ENCODE data around the gene ANKRD40CL.
A peak's percentile ranks its signal among the peaks of the same experiment; 100 is the strongest.

DNA sequence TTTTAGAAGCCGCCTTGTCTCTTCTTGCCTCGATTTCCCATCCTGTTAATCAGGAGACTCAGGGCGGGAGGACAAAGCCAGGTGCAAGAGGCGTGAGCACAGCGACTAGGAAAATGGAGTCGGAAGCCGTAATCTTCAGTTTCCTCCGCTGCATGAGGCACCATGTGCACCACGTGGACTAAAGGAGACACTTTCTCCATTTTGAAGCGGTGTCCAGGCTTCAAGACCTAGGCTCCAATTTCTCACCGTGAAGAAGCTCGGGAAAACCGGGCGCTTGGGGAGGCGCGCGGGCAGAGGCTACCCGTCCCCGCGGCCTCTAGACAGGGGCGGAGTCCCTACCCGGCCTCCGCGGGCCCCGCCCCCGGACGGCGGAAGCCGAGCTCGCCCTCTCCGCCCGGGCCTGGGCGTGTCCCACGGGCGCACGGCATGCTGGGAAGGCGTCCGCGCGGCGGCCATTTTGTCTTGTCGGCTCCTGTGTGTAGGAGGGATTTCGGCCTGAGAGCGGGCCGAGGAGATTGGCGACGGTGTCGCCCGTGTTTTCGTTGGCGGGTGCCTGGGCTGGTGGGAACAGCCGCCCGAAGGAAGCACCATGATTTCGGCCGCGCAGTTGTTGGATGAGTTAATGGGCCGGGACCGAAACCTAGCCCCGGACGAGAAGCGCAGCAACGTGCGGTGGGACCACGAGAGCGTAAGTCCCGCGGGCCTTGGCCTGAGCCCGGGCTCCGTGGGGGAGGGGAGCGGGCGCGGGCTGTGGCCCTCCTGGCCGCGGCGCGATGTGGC, 48.0 kb downstream of the ANKRD40CL start, which contains the start of gene LUC7L3:
- peak in 1 of 2 donors; percentile 79 for TF ChIP-seq POLR2A (IDR thresholded peaks at IDR 0.05)
- peak; percentile 70 to 96 for TF ChIP-seq POLR2AphosphoS5 (IDR thresholded peaks at IDR 0.05; ENCODE audit: insufficient read depth in 1 of 2, low read depth in 1 of 2)
- TF ChIP-seq, protein P1, sequence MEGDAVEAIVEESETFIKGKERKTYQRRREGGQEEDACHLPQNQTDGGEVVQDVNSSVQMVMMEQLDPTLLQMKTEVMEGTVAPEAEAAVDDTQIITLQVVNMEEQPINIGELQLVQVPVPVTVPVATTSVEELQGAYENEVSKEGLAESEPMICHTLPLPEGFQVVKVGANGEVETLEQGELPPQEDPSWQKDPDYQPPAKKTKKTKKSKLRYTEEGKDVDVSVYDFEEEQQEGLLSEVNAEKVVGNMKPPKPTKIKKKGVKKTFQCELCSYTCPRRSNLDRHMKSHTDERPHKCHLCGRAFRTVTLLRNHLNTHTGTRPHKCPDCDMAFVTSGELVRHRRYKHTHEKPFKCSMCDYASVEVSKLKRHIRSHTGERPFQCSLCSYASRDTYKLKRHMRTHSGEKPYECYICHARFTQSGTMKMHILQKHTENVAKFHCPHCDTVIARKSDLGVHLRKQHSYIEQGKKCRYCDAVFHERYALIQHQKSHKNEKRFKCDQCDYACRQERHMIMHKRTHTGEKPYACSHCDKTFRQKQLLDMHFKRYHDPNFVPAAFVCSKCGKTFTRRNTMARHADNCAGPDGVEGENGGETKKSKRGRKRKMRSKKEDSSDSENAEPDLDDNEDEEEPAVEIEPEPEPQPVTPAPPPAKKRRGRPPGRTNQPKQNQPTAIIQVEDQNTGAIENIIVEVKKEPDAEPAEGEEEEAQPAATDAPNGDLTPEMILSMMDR (IDR thresholded peaks at IDR 0.05), result no peak
